HepG2 (cell line): Measurements from ENCODE around the gene EIF6. TPM values are rescaled to one million over a fixed set of nuclear protein-coding genes. Genes with fewer than 3 reads are reported as not detected.
A peak's percentile ranks its signal among the peaks of the same experiment; 100 is the strongest.

Experiments used
- CAMTA2 ChIP-seq: sonication (generic); formaldehyde crosslinking; IDR thresholded peaks from 2 replicates; pipeline ENCODE4 v1.4.0; 2020; ENCODE audit warnings: mild to moderate bottlenecking, missing genetic modification reagents, borderline replicate concordance
- CBX1 ChIP-seq: IDR thresholded peaks from one replicate; pipeline ENCODE4 v1.6.1; 2016; ENCODE audit warnings: antibody characterized with exemption, low read depth
- DR1 ChIP-seq: sonication (generic); formaldehyde crosslinking; IDR thresholded peaks from 2 replicates; pipeline ENCODE4 v1.8.0; 2021; ENCODE audit warnings: mild to moderate bottlenecking, missing genetic modification reagents, inconsistent platforms
- EP300 ChIP-seq, 3 experiments: sonication (generic) in 1 of 3; formaldehyde crosslinking in 1 of 3; IDR thresholded peaks; 2 replicates each; pipeline versions ENCODE4 v1.5.1 to v1.6.1; 2011 to 2020; ENCODE audit warnings: low read depth in 2 of 3, low read length in 2 of 3, borderline replicate concordance in 1 of 3, improper control_type of control experiment in 1 of 3, mild to moderate bottlenecking in 1 of 3, missing genetic modification reagents in 1 of 3, moderate library complexity in 1 of 3
- POLR2G ChIP-seq: fragments of 200-400 bp; formaldehyde crosslinking; IDR thresholded peaks from 2 replicates; pipeline ENCODE4 v1.6.1; 2018; ENCODE audit warnings: mild to moderate bottlenecking, low read depth, low read length, moderate library complexity
- SMAD9 ChIP-seq: sonication (generic); formaldehyde crosslinking; IDR thresholded peaks from 2 replicates; pipeline ENCODE4 v1.5.1; 2020; ENCODE audit warnings: mild to moderate bottlenecking, missing genetic modification reagents
- SP5 ChIP-seq: IDR thresholded peaks from 2 replicates; pipeline ENCODE4 v1.6.1; 2016; ENCODE audit warnings: low read depth, borderline replicate concordance
- TCF7 ChIP-seq: sonication (generic); IDR thresholded peaks from 2 replicates; pipeline ENCODE4 v1.6.1; 2016; ENCODE audit warnings: antibody characterized with exemption, low read depth
- ZBTB21 ChIP-seq: sonication (generic); formaldehyde crosslinking; IDR thresholded peaks from 2 replicates; pipeline ENCODE4 v1.4.0; 2020; ENCODE audit warnings: missing genetic modification reagents
- ZFP62 ChIP-seq: sonication (generic); formaldehyde crosslinking; IDR thresholded peaks from 2 replicates; pipeline ENCODE4 v1.4.0; 2020; ENCODE audit warnings: missing genetic modification reagents
- ZNF138 ChIP-seq: sonication (generic); formaldehyde crosslinking; IDR thresholded peaks from 2 replicates; pipeline ENCODE4 v1.5.0; 2020; ENCODE audit warnings: mild to moderate bottlenecking, low read depth, missing genetic modification reagents
- ZNF224 ChIP-seq: sonication (generic); formaldehyde crosslinking; IDR thresholded peaks from 2 replicates; pipeline ENCODE4 v1.5.0; 2020; ENCODE audit warnings: mild to moderate bottlenecking, missing genetic modification reagents
- ZNF562 ChIP-seq: sonication (generic); formaldehyde crosslinking; IDR thresholded peaks from 2 replicates; pipeline ENCODE4 v1.8.0; 2022; ENCODE audit warnings: missing genetic modification reagents, borderline replicate concordance
- polyA plus RNA-seq, 8 experiments: library from polyadenylated mRNA; depleted of rRNA in 3 of 8; stranded (reverse) in 7 of 8; unstranded in 1 of 8; fragments of >200 nt; fragmentation: Illumina TruSeq in 4 of 8; extraction: Trizol in 4 of 8; gene quantifications; 2 replicates each; pipeline versions ENCODE4 v1.2.1 to v1.2.3, GENCODE V29; 2011 to 2016; ENCODE audit warnings: low read depth in 4 of 8, missing spikeins in 1 of 8, mixed read lengths in 1 of 8; ENCODE audit not compliant: insufficient read depth in 1 of 8
- total RNA-seq, 5 experiments: library from RNA; depleted of rRNA; stranded (reverse); fragments of >200 nt; fragmentation: Illumina TruSeq; extraction: Trizol; gene quantifications; 2 replicates each; pipeline ENCODE4 v1.2.3, GENCODE V29; 2016; ENCODE audit warnings: low read depth in 1 of 5
- TF ChIP-seq, protein P1 (sequence below): sonication (generic); formaldehyde crosslinking; IDR thresholded peaks from 2 replicates; pipeline ENCODE4 v1.4.0; 2020; ENCODE audit warnings: missing genetic modification reagents, borderline replicate concordance
- TF ChIP-seq, protein P2 (sequence below): IDR thresholded peaks from 2 replicates; pipeline ENCODE4 v1.6.1; 2016; ENCODE audit warnings: low read depth, control low read depth
- TF ChIP-seq, protein P3 (sequence below): sonication (generic); formaldehyde crosslinking; IDR thresholded peaks from 2 replicates; pipeline ENCODE4 v1.4.0; 2020; ENCODE audit warnings: missing genetic modification reagents
- TF ChIP-seq, protein P4 (sequence below): sonication (generic); formaldehyde crosslinking; IDR thresholded peaks from 2 replicates; pipeline ENCODE4 v1.4.0; 2020; ENCODE audit warnings: missing genetic modification reagents, mild to moderate bottlenecking, borderline replicate concordance

EIF6 gene
- total and polyA plus RNA-seq, 2 of the 13 experiments (the other 11 are each of a cell fraction or from before 2014, with no cell fraction given) = 462 to 466 TPM

DNA sequence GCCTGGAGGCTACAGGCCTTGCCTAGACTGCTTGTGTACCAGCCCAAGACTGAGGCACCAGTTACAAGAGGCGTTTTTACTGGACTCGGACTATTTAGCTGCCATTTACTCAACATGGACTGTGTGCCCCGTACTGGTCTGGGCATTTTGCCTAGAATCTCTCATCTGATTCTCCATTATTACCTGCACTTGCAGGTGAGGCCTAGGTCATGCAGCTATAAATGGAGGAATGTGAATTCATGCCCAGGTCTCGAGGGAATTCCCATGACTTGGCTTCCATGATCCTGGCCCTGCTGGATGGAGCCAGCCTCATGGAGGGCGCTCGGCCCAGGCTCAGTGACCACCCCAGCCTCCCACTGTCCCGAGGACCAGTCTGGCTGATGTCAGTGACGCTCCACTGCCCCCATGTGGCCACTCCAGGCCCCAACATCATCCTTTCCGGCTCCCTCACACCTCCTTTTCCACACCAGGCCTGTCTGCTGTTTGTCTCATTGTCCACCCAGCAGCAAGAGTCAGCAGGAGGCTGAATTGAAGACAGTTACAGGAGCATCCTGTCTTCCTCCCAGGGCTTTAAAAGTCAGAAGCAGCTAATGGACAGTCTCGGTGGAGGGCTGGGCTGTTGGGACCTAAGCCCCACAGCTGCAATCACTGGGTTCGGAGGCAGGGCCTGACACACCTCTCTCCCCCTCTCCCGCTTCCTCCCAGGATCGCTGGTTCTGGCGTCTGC lies 15.4 kb downstream of the EIF6 start (continued):
- TF ChIP-seq ZNF224 (CRISPR knock-in tag) = no peak
- TF ChIP-seq ZFP62 (CRISPR knock-in tag) = no peak
- TF ChIP-seq, protein P1, sequence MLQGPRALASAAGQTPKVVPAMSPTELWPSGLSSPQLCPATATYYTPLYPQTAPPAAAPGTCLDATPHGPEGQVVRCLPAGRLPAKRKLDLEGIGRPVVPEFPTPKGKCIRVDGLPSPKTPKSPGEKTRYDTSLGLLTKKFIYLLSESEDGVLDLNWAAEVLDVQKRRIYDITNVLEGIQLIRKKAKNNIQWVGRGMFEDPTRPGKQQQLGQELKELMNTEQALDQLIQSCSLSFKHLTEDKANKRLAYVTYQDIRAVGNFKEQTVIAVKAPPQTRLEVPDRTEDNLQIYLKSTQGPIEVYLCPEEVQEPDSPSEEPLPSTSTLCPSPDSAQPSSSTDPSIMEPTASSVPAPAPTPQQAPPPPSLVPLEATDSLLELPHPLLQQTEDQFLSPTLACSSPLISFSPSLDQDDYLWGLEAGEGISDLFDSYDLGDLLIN (CRISPR knock-in tag) = no peak
- 0 out of 2 replicates have a peak, but pooled peaks have one; percentile 18 for TF ChIP-seq ZBTB21 (CRISPR knock-in tag)
- peak in 1 of 2 experiments; percentile 69; a peak in 1 of 4 replicates for TF ChIP-seq EP300 (IDR thresholded peaks at IDR 0.05; ENCODE audit: low read depth in 2 of 2, low read length in 2 of 2)
- TF ChIP-seq EP300 (CRISPR knock-in tag; IDR thresholded peaks at IDR 0.05; ENCODE audit: borderline replicate concordance) = no peak
- TF ChIP-seq, protein P2, sequence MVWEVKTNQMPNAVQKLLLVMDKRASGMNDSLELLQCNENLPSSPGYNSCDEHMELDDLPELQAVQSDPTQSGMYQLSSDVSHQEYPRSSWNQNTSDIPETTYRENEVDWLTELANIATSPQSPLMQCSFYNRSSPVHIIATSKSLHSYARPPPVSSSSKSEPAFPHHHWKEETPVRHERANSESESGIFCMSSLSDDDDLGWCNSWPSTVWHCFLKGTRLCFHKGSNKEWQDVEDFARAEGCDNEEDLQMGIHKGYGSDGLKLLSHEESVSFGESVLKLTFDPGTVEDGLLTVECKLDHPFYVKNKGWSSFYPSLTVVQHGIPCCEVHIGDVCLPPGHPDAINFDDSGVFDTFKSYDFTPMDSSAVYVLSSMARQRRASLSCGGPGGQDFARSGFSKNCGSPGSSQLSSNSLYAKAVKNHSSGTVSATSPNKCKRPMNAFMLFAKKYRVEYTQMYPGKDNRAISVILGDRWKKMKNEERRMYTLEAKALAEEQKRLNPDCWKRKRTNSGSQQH (CRISPR knock-in tag) = no peak
- TF ChIP-seq POLR2G = no peak
- TF ChIP-seq, protein P3, sequence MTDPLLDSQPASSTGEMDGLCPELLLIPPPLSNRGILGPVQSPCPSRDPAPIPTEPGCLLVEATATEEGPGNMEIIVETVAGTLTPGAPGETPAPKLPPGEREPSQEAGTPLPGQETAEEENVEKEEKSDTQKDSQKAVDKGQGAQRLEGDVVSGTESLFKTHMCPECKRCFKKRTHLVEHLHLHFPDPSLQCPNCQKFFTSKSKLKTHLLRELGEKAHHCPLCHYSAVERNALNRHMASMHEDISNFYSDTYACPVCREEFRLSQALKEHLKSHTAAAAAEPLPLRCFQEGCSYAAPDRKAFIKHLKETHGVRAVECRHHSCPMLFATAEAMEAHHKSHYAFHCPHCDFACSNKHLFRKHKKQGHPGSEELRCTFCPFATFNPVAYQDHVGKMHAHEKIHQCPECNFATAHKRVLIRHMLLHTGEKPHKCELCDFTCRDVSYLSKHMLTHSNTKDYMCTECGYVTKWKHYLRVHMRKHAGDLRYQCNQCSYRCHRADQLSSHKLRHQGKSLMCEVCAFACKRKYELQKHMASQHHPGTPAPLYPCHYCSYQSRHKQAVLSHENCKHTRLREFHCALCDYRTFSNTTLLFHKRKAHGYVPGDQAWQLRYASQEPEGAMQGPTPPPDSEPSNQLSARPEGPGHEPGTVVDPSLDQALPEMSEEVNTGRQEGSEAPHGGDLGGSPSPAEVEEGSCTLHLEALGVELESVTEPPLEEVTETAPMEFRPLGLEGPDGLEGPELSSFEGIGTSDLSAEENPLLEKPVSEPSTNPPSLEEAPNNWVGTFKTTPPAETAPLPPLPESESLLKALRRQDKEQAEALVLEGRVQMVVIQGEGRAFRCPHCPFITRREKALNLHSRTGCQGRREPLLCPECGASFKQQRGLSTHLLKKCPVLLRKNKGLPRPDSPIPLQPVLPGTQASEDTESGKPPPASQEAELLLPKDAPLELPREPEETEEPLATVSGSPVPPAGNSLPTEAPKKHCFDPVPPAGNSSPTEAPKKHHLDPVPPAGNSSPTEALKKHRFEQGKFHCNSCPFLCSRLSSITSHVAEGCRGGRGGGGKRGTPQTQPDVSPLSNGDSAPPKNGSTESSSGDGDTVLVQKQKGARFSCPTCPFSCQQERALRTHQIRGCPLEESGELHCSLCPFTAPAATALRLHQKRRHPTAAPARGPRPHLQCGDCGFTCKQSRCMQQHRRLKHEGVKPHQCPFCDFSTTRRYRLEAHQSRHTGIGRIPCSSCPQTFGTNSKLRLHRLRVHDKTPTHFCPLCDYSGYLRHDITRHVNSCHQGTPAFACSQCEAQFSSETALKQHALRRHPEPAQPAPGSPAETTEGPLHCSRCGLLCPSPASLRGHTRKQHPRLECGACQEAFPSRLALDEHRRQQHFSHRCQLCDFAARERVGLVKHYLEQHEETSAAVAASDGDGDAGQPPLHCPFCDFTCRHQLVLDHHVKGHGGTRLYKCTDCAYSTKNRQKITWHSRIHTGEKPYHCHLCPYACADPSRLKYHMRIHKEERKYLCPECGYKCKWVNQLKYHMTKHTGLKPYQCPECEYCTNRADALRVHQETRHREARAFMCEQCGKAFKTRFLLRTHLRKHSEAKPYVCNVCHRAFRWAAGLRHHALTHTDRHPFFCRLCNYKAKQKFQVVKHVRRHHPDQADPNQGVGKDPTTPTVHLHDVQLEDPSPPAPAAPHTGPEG = no peak
- no peak for TF ChIP-seq SMAD9 (CRISPR knock-in tag)
- no peak for TF ChIP-seq ZNF138 (CRISPR knock-in tag)
- TF ChIP-seq CAMTA2 = 0 out of 2 replicates have a peak, but pooled peaks have one; percentile 93
- no peak for TF ChIP-seq TCF7
- no peak for TF ChIP-seq CBX1
- no peak for TF ChIP-seq SP5
- TF ChIP-seq DR1 (CRISPR knock-in tag) = no peak; the same call in 1 of the 2 replicates
- TF ChIP-seq, protein P4, sequence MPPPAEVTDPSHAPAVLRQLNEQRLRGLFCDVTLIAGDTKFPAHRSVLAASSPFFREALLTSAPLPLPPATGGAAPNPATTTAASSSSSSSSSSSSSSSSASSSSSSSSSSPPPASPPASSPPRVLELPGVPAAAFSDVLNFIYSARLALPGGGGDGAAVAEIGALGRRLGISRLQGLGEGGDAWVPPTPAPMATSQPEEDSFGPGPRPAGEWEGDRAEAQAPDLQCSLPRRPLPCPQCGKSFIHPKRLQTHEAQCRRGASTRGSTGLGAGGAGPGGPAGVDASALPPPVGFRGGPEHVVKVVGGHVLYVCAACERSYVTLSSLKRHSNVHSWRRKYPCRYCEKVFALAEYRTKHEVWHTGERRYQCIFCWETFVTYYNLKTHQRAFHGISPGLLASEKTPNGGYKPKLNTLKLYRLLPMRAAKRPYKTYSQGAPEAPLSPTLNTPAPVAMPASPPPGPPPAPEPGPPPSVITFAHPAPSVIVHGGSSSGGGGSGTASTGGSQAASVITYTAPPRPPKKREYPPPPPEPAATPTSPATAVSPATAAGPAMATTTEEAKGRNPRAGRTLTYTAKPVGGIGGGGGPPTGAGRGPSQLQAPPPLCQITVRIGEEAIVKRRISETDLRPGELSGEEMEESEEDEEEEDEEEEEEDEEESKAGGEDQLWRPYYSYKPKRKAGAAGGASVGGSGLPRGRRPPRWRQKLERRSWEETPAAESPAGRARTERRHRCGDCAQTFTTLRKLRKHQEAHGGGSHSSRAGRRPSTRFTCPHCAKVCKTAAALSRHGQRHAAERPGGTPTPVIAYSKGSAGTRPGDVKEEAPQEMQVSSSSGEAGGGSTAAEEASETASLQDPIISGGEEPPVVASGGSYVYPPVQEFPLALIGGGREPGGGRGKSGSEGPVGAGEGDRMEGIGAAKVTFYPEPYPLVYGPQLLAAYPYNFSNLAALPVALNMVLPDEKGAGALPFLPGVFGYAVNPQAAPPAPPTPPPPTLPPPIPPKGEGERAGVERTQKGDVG (CRISPR knock-in tag) = no peak
- no peak for TF ChIP-seq ZNF562 (CRISPR knock-in tag)
